GM19193 (cell line): ENCODE data around the gene LEAP2.

Experiments used
- POLR2A ChIP-seq: IDR thresholded peaks from 4 replicates; pipeline ENCODE4 v1.6.1; 2011; ENCODE audit not compliant: insufficient read depth, insufficient read length; ENCODE audit errors: extremely low read depth

Gene LEAP2, protein sequence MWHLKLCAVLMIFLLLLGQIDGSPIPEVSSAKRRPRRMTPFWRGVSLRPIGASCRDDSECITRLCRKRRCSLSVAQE

GRCh38 chr5:132873119-132873929 is at the start of gene LEAP2:
TSS of gene LEAP2 (plus strand) at chr5:132873668. CDS start at chr5:132873695, 27 bp downstream.
- TF ChIP-seq POLR2A = no peak

DNA sequence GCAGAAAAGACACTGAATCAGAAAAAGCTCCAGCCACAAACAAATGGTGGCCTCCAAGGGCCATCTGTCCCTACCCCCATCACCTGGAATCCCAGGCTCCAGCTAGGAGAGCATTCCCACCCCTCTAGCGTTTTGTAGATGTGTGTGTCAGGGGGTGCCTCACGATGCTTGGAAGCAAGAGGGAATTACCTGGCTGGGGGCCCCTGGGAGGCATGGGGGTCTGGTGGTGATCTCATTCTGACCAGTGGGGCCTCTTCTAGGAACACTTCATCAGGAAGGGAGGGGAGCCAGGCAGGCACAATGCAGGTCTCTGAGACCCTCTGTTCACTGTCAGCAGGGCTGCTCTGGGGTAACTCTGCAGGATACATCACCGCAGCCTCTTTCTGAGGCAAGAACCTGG is 49.0 kb upstream of the LEAP2 start:
- TF ChIP-seq POLR2A = no peak

GRCh38 chr5:132825033-132825833 is 48.2 kb upstream of the LEAP2 start:
- no peak for TF ChIP-seq POLR2A

- TF ChIP-seq POLR2A = no peak
Measured at GRCh38 chr5:132825834-132826391, 47.6 kb upstream of the LEAP2 start.

DNA sequence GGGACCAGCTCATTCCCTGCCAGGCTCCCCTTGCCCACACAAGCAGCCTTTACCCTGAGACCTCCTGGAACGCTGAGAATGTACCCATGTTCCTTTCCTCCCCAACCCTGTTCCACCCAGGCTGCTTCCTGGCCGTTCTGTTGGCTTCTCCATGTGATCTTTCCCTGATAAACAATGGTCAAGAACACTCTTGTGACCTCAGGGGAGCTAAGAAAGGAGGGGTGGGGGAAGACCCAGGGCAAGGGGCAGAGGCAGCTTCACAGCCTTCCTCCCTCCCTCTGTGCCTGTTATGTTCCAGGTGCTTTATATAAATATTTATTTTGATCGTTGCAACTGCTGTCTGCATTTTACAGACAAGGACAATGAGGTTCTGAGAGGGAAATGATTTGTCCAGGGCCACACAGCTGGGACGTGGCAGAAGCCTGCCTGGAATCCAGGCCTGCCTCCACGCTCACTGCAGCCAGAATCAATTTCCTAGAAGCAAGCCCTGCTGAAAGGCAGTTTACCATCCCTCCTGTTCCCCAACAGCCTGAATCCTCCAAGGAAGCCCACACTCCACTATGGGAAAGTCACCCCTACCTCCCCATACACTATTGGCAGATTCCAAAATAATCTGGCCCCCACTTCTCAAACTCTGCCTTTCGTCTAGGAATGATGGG is 46.9 kb upstream of the LEAP2 start:
- no peak for TF ChIP-seq POLR2A

- no peak for TF ChIP-seq POLR2A
Measured at GRCh38 chr5:132827943-132828673, 45.4 kb upstream of the LEAP2 start.

DNA sequence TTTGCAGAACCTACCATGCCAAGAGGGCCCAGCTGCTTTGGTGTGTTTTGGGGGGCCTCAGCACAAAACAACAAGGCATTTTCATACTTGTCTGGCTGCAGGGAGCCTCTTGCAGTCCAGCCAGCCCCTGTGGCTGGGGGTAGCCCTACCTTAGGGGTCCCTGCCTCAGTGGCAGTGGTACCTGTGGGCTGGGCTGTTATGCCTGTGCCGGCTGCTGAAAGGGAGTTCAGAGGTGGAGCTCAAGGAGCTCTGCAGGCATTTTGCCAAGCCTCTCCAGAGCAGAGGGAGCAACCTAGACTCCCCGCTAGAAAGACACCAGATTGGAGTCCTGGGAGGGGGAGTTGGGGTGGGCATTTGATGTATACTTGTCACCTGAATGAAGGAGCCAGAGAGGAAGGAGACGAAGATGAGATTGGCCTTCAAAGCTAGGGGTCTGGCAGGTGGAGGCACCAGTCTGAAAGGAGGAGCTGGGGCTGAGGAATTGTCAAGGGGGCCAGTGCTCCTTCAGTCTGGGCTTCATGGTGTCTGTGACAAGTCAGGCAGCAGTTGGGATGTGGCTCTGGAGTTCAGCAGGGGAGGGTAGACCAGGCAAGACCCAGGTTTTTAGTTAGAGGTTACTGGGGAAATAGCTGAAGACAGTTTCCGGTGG is 44.5 kb upstream of the LEAP2 start:
- no peak for TF ChIP-seq POLR2A

DNA sequence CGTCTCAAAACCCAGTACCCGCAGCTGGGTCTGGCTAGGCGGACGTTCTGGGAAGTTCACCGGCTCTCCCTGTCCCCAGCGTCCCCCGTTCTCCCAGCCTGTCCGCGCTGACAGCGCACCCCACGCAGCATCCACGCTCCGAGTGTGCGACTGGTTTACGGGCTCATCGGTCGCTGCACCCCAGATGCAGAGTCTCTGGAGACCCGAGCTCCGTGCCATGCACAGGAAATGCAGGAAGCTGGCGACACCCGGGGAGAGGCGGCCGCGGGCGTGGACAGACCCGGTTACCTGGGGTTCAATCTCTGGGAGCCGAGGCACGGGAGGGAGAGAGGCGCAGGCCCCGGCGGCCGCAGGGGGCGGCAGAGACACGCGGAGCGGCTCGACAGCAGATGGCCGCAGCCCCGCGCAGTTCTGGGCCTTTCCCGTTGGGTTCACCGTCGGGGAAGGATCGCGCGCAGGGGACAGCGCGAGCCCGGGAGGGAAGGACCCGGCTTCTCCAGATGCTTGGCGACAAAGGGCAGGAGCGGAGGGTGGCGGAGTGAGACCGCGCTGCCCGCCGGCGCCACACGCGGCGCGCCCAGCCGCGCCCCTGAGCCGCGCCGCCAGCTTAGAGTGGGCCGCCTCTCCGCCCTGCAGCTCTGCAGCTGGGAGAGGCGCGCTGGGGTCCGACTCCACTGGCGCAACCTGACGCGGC is 43.6 kb upstream of the LEAP2 start:
- TF ChIP-seq POLR2A = peak; percentile 20

- TF ChIP-seq POLR2A = peak; percentile 39
Measured at GRCh38 chr5:132830436-132831094, 42.9 kb upstream of the LEAP2 start, which contains the start of gene SHROOM1. TSS of gene SHROOM1 (minus strand) at chr5:132830647. CDS start at chr5:132826140, 4,507 bp downstream.

GRCh38 chr5:132831095-132831860 is 42.2 kb upstream of the LEAP2 start:
- TF ChIP-seq POLR2A = no peak

DNA sequence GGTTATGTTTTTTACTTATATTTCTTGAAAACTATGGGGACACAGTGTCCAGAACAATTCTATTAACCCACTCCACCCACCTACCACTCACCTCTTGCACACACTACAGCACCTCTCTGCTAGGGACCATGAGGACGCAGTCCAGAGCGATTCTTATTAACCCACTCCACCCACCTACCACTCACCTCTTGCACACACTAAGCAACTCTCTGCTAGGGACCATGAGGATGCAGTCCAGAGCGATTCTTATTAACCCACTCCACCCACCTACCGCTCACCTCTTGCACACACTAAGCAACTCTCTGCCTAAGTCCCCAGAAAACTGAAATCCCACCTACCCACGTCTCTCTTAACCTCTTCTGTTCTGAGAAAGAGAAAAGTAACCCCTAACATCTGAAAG is 40.9 kb upstream of the LEAP2 start:
- no peak for TF ChIP-seq POLR2A

DNA sequence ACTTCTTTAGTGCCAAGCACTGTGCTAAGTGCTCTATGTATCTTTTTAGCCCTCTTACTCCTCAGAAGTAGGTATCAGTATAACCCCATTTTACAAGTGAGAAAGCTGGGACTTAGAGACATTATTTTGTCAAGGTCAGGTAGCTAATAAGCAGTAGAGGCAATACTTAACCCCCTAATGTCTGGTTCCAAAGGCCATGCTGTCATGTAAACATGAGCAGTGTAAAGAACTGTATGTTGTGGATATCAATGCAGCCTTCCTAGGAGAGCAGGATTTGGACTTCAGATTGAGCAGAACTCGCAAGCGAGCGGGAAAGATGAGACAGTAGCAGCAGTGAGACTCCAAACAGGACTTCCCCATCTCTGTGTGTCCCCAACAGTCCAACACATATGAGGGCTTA is 39.4 kb upstream of the LEAP2 start:
- no peak for TF ChIP-seq POLR2A

DNA sequence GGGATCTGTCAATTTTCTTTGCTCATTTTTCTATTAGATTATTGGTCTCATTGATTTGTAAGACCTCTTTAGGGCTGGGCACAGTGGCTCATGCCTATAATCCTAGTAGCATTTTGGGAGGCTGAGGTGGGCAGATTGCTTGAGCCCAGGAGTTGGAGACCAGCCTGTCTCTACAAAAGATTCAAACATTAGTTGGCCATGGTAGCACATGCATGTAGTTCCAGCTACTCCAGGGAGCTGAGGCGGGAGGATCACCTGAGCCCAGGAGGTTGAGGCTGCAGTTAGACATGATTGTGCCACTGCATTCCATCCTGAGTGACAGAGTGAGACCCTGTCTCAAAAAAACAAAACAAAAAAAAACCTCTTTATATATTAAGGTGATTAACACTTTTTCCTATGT is 36.6 kb upstream of the LEAP2 start:
- TF ChIP-seq POLR2A = no peak

- TF ChIP-seq POLR2A = no peak
Measured at GRCh38 chr5:132837868-132838267, 35.6 kb upstream of the LEAP2 start.
